ENCODE results near the gene NOP58.
"Not testable (repeated sequence)": the region's sequence is repeated elsewhere in the genome, so short reads cannot be mapped to it uniquely, and the experiment has no call there.

NOP58 gene

GRCh38 chr2:202265467-202266277 is at the start of gene NOP58:
NOP58 (plus strand) TSS chr2:202265763; CDS start chr2:202265942, 179 bp downstream.
- no peaks in the 10 kb centered on the region for H3K4me1 ChIP-seq (ENCODE audit: insufficient read depth, low read length)
- no peaks in the 10 kb centered on the region for H3K9me3 ChIP-seq (ENCODE audit: insufficient read depth, low read depth, low read length)
- peak within 1 kb of the TSS; percentile 88 for H3K4me3 ChIP-seq (ENCODE audit: low read length)
- H3K27ac ChIP-seq (ENCODE audit: low read length): peak within 1 kb of the TSS; percentile 95
- no peaks in the 10 kb centered on the region for H3K27me3 ChIP-seq (ENCODE audit: insufficient read depth, low read length)
- H3K36me3 ChIP-seq (ENCODE audit: insufficient read depth, low read depth, low read length): no peaks in the 10 kb centered on the region; the same call in 1 of the 2 replicates
- peak within 1 kb of the TSS; percentile 100 for H3K9ac ChIP-seq (ENCODE audit: low read depth, low read length)

- H3K36me3 ChIP-seq (ENCODE audit: insufficient read depth, low read depth, low read length): peaks cover 34% of the 10 kb centered on the region
Observed at GRCh38 chr2:202221873-202222272, 43.7 kb upstream of the NOP58 start.

GRCh38 chr2:202237787-202238233 is 27.8 kb upstream of the NOP58 start:
- H3K9me3 ChIP-seq (ENCODE audit: insufficient read depth, low read depth, low read length): no peaks in the 10 kb centered on the region
- H3K27me3 ChIP-seq (ENCODE audit: insufficient read depth, low read length): no peaks in the 10 kb centered on the region
- H3K4me1 ChIP-seq (ENCODE audit: insufficient read depth, low read length): peaks cover 3% of the 10 kb centered on the region; the same call in 1 of the 2 replicates
- peak overlapping the region; percentile 83 for H3K4me3 ChIP-seq (ENCODE audit: low read length)
- H3K36me3 ChIP-seq (ENCODE audit: insufficient read depth, low read depth, low read length): peaks cover 10% of the 10 kb centered on the region
- peak overlapping the region; percentile 92 for H3K27ac ChIP-seq (ENCODE audit: low read length)
- H3K9ac ChIP-seq (ENCODE audit: low read depth, low read length): peak overlapping the region; percentile 97

More at GRCh38 chr2:202221873-202222272, 43.7 kb upstream of the NOP58 start:
- no peaks in the 10 kb centered on the region for H3K9me3 ChIP-seq (ENCODE audit: insufficient read depth, low read depth, low read length)
- peaks cover 3% of the 10 kb centered on the region; the same call in 1 of the 2 replicates for H3K4me1 ChIP-seq (ENCODE audit: insufficient read depth, low read length)
- no peak overlapping the region for H3K4me3 ChIP-seq (ENCODE audit: low read length)
- H3K27me3 ChIP-seq (ENCODE audit: insufficient read depth, low read length): no peaks in the 10 kb centered on the region
- H3K27ac ChIP-seq (ENCODE audit: low read length): no peak overlapping the region
- no peak overlapping the region for H3K9ac ChIP-seq (ENCODE audit: low read depth, low read length)

- Histone ChIP-seq H3K4me1 (ENCODE audit: insufficient read depth, low read length) (peaks cover 3% of the 10 kb centered on the region; the same call in 1 of the 2 replicates), H3K27me3 (ENCODE audit: insufficient read depth, low read length) (no peaks in the 10 kb centered on the region), H3K4me3 (ENCODE audit: low read length) (peak within 1 kb of the TSS; percentile 83), H3K9me3 (ENCODE audit: insufficient read depth, low read depth, low read length) (no peaks in the 10 kb centered on the region), H3K36me3 (ENCODE audit: insufficient read depth, low read depth, low read length) (peaks cover 2% of the 10 kb centered on the region; the same call in 1 of the 2 replicates), H3K27ac (ENCODE audit: low read length) (peak within 1 kb of the TSS; percentile 92), H3K9ac (ENCODE audit: low read depth, low read length) (peak within 1 kb of the TSS; percentile 97)
Observed at GRCh38 chr2:202238234-202239197, 27.0 kb upstream of the NOP58 start, which contains the start of gene SUMO1. SUMO1 (minus strand) TSS chr2:202238597; CDS start chr2:202238451, 146 bp downstream.

- H3K36me3 ChIP-seq (ENCODE audit: insufficient read depth, low read depth, low read length); H3K4me3 ChIP-seq (ENCODE audit: low read length); H3K4me1 ChIP-seq (ENCODE audit: insufficient read depth, low read length); H3K9ac ChIP-seq (ENCODE audit: low read depth, low read length); H3K9me3 ChIP-seq (ENCODE audit: insufficient read depth, low read depth, low read length); H3K27ac ChIP-seq (ENCODE audit: low read length); H3K27me3 ChIP-seq (ENCODE audit: insufficient read depth, low read length): not testable (repeated sequence)
Observed at GRCh38 chr2:202247710-202248109, 17.9 kb upstream of the NOP58 start.

GRCh38 chr2:202249521-202250253 is 15.9 kb upstream of the NOP58 start:
- H3K27ac ChIP-seq (ENCODE audit: low read length): no peak overlapping the region
- peak overlapping the region; percentile 38 for H3K4me3 ChIP-seq (ENCODE audit: low read length)

GRCh38 chr2:202251494-202251893 is 14.1 kb upstream of the NOP58 start:
- no peaks in the 10 kb centered on the region for H3K36me3 ChIP-seq (ENCODE audit: insufficient read depth, low read depth, low read length)
- no peak overlapping the region for H3K4me3 ChIP-seq (ENCODE audit: low read length)
- no peaks in the 10 kb centered on the region for H3K9me3 ChIP-seq (ENCODE audit: insufficient read depth, low read depth, low read length)
- no peak overlapping the region for H3K27ac ChIP-seq (ENCODE audit: low read length)
- H3K27me3 ChIP-seq (ENCODE audit: insufficient read depth, low read length): no peaks in the 10 kb centered on the region
- H3K9ac ChIP-seq (ENCODE audit: low read depth, low read length): no peak overlapping the region
- no peaks in the 10 kb centered on the region; the same call in 1 of the 2 replicates for H3K4me1 ChIP-seq (ENCODE audit: insufficient read depth, low read length)

More at GRCh38 chr2:202249521-202250253, 15.9 kb upstream of the NOP58 start:
- no peaks in the 10 kb centered on the region for H3K36me3 ChIP-seq (ENCODE audit: insufficient read depth, low read depth, low read length)
- peak overlapping the region; percentile 35; the same call in 1 of the 2 replicates for H3K9ac ChIP-seq (ENCODE audit: low read depth, low read length)
- no peaks in the 10 kb centered on the region for H3K9me3 ChIP-seq (ENCODE audit: insufficient read depth, low read depth, low read length)
- H3K4me1 ChIP-seq (ENCODE audit: insufficient read depth, low read length): no peaks in the 10 kb centered on the region; the same call in 1 of the 2 replicates
- no peaks in the 10 kb centered on the region for H3K27me3 ChIP-seq (ENCODE audit: insufficient read depth, low read length)

- Histone ChIP-seq H3K9me3 (ENCODE audit: insufficient read depth, low read depth, low read length) (no peaks in the 10 kb centered on the region), H3K27me3 (ENCODE audit: insufficient read depth, low read length) (no peaks in the 10 kb centered on the region), H3K36me3 (ENCODE audit: insufficient read depth, low read depth, low read length) (no peaks in the 10 kb centered on the region; the same call in 1 of the 2 replicates), H3K27ac (ENCODE audit: low read length) (no peak overlapping the region), H3K4me3 (ENCODE audit: low read length) (no peak overlapping the region), H3K4me1 (ENCODE audit: insufficient read depth, low read length) (no peaks in the 10 kb centered on the region), H3K9ac (ENCODE audit: low read depth, low read length) (no peak overlapping the region)
Observed at GRCh38 chr2:202261531-202261930, 4.0 kb upstream of the NOP58 start.

GRCh38 chr2:202267495-202267894 is 1.9 kb downstream of the NOP58 start:
- H3K36me3 ChIP-seq (ENCODE audit: insufficient read depth, low read depth, low read length): no peaks in the 10 kb centered on the region; the same call in 1 of the 2 replicates
- H3K27me3 ChIP-seq (ENCODE audit: insufficient read depth, low read length): no peaks in the 10 kb centered on the region
- H3K4me3 ChIP-seq (ENCODE audit: low read length): peak overlapping the region; percentile 88
- H3K9ac ChIP-seq (ENCODE audit: low read depth, low read length): peak overlapping the region; percentile 100
- H3K4me1 ChIP-seq (ENCODE audit: insufficient read depth, low read length): no peaks in the 10 kb centered on the region
- no peak overlapping the region for H3K27ac ChIP-seq (ENCODE audit: low read length)
- H3K9me3 ChIP-seq (ENCODE audit: insufficient read depth, low read depth, low read length): no peaks in the 10 kb centered on the region

GRCh38 chr2:202269585-202269984 is 4.0 kb downstream of the NOP58 start:
- Histone ChIP-seq H3K9me3 (ENCODE audit: insufficient read depth, low read depth, low read length) (no peaks in the 10 kb centered on the region), H3K4me3 (ENCODE audit: low read length) (no peak overlapping the region), H3K4me1 (ENCODE audit: insufficient read depth, low read length) (no peaks in the 10 kb centered on the region), H3K36me3 (ENCODE audit: insufficient read depth, low read depth, low read length) (peaks cover under 1% of the 10 kb centered on the region; the same call in 1 of the 2 replicates), H3K27me3 (ENCODE audit: insufficient read depth, low read length) (no peaks in the 10 kb centered on the region), H3K27ac (ENCODE audit: low read length) (no peak overlapping the region), H3K9ac (ENCODE audit: low read depth, low read length) (no peak overlapping the region)

GRCh38 chr2:202270487-202270886 is 4.9 kb downstream of the NOP58 start:
- H3K4me1 ChIP-seq (ENCODE audit: insufficient read depth, low read length): no peaks in the 10 kb centered on the region
- H3K4me3 ChIP-seq (ENCODE audit: low read length): no peak overlapping the region
- H3K9me3 ChIP-seq (ENCODE audit: insufficient read depth, low read depth, low read length): no peaks in the 10 kb centered on the region
- no peak overlapping the region for H3K27ac ChIP-seq (ENCODE audit: low read length)
- H3K9ac ChIP-seq (ENCODE audit: low read depth, low read length): no peak overlapping the region
- no peaks in the 10 kb centered on the region for H3K27me3 ChIP-seq (ENCODE audit: insufficient read depth, low read length)
- H3K36me3 ChIP-seq (ENCODE audit: insufficient read depth, low read depth, low read length): peaks cover 10% of the 10 kb centered on the region
